Astrocyte of the cerebellum (primary cell): ENCODE data around the gene PRSS38.

Experiments
- DNase-seq: peaks from one replicate; pipeline ENCODE4 v3.0.0-alpha.2; 2011; ENCODE audit warnings: low read depth
- H3K4me3 ChIP-seq: 2 replicates; pipeline ENCODE4 v1.5.1; 2011; ENCODE audit warnings: mild to moderate bottlenecking, low read depth, low read length, moderate library complexity
- CTCF ChIP-seq: IDR thresholded peaks from 2 replicates; pipeline ENCODE4 v1.5.1; 2012; ENCODE audit warnings: low read length, low read depth, moderate library complexity, mild to moderate bottlenecking; ENCODE audit errors: missing control alignments
- in situ Hi-C: cut with HindIII; loops from 2 replicates; pipeline ENCODE4 v1.10.0; 2017; ENCODE audit warnings: low sequenced_read_pairs

PRSS38 gene

GRCh38 chr1:227777646-227778045 is 37.8 kb upstream of the PRSS38 start:
- in situ Hi-C loops = no loop called here
- no peak for TF ChIP-seq CTCF
- no peak for DNase-seq
- no peak overlapping the region for H3K4me3 ChIP-seq

- DNase-seq = no peak
- TF ChIP-seq CTCF = no peak
- in situ Hi-C loops = no loop called here
- H3K4me3 ChIP-seq = no peak overlapping the region
Observed at GRCh38 chr1:227778401-227778947, 37.0 kb upstream of the PRSS38 start.

- no peak for DNase-seq
- no peak for TF ChIP-seq CTCF
- H3K4me3 ChIP-seq = no peak overlapping the region
- in situ Hi-C loops = no loop called here
Observed at GRCh38 chr1:227779021-227779441, 36.4 kb upstream of the PRSS38 start.

- no peak for TF ChIP-seq CTCF
- in situ Hi-C loops = no loop called here
- no peak overlapping the region for H3K4me3 ChIP-seq
- DNase-seq = no peak
Observed at GRCh38 chr1:227779685-227780084, 35.8 kb upstream of the PRSS38 start.

- in situ Hi-C loops = no loop called here
- no peak for TF ChIP-seq CTCF
- DNase-seq = no peak
- no peak overlapping the region for H3K4me3 ChIP-seq
Observed at GRCh38 chr1:227780101-227781044, 35.1 kb upstream of the PRSS38 start.

GRCh38 chr1:227781314-227781930 is 34.1 kb upstream of the PRSS38 start:
- TF ChIP-seq CTCF = no peak
- DNase-seq = no peak
- no peak overlapping the region for H3K4me3 ChIP-seq

More at GRCh38 chr1:227781314-227781930, 34.1 kb upstream of the PRSS38 start:
- in situ Hi-C loops = no loop called here
